ENCODE data around the gene SIM2.
"Not testable (repeated sequence)": the region's sequence is repeated elsewhere in the genome, so short reads cannot be mapped to it uniquely, and the experiment has no call there.

SIM2 gene

GRCh38 chr21:36698981-36699545 is at the start of gene SIM2:
Gene SIM2 (plus strand): TSS chr21:36699115. CDS start chr21:36699747, 632 bp downstream.
- no peak for DNase-seq (ENCODE audit: low read depth)

- no peak for DNase-seq (ENCODE audit: low read depth)
Observed at GRCh38 chr21:36654324-36654723, 44.6 kb upstream of the SIM2 start.

- DNase-seq (ENCODE audit: low read depth) = no peak
Observed at GRCh38 chr21:36654796-36655325, 44.1 kb upstream of the SIM2 start.

GRCh38 chr21:36656138-36656537 is 42.8 kb upstream of the SIM2 start:
- no peak for DNase-seq (ENCODE audit: low read depth)

GRCh38 chr21:36657290-36657689 is 41.6 kb upstream of the SIM2 start:
- DNase-seq (ENCODE audit: low read depth) = not testable (repeated sequence)

- DNase-seq (ENCODE audit: low read depth) = no peak
Observed at GRCh38 chr21:36657999-36658398, 40.9 kb upstream of the SIM2 start.

- DNase-seq (ENCODE audit: low read depth) = no peak
Observed at GRCh38 chr21:36658926-36659325, 40.0 kb upstream of the SIM2 start.

GRCh38 chr21:36661511-36662309 is 37.2 kb upstream of the SIM2 start:
- no peak for DNase-seq (ENCODE audit: low read depth)

- no peak for DNase-seq (ENCODE audit: low read depth)
Observed at GRCh38 chr21:36663033-36663855, 35.7 kb upstream of the SIM2 start.

- no peak for DNase-seq (ENCODE audit: low read depth)
Observed at GRCh38 chr21:36664662-36664990, 34.3 kb upstream of the SIM2 start.

GRCh38 chr21:36665806-36666205 is 33.1 kb upstream of the SIM2 start:
- no peak for DNase-seq (ENCODE audit: low read depth)

GRCh38 chr21:36668713-36669112 is 30.2 kb upstream of the SIM2 start:
- no peak for DNase-seq (ENCODE audit: low read depth)

GRCh38 chr21:36671836-36672235 is 27.1 kb upstream of the SIM2 start:
- DNase-seq (ENCODE audit: low read depth) = no peak

- not testable (repeated sequence) for DNase-seq (ENCODE audit: low read depth)
Observed at GRCh38 chr21:36672296-36672695, 26.6 kb upstream of the SIM2 start.

- DNase-seq (ENCODE audit: low read depth) = no peak
Observed at GRCh38 chr21:36672737-36673136, 26.2 kb upstream of the SIM2 start.

GRCh38 chr21:36676039-36676950 is 22.6 kb upstream of the SIM2 start:
- DNase-seq (ENCODE audit: low read depth) = no peak

GRCh38 chr21:36677443-36677842 is 21.5 kb upstream of the SIM2 start:
- DNase-seq (ENCODE audit: low read depth) = no peak

- DNase-seq (ENCODE audit: low read depth) = no peak
Observed at GRCh38 chr21:36678538-36678937, 20.4 kb upstream of the SIM2 start.

- DNase-seq (ENCODE audit: low read depth) = no peak
Observed at GRCh38 chr21:36681117-36681631, 17.7 kb upstream of the SIM2 start.

GRCh38 chr21:36684957-36685714 is 13.8 kb upstream of the SIM2 start:
- DNase-seq (ENCODE audit: low read depth) = no peak

GRCh38 chr21:36686955-36687354 is 12.0 kb upstream of the SIM2 start:
- DNase-seq (ENCODE audit: low read depth) = no peak

All from stimulated activated CD8-positive, alpha-beta memory T cell treated with anti-CD3 and anti-CD28 coated beads, Interleukin-7, amount 100 ng/mL, for 24 hours (primary cell).